CD4-positive, alpha-beta T cell treated with Interleukin-2 at 100 ng/mL for 4 hours (primary cell): ENCODE results near the gene PTGES.
"Not testable (repeated sequence)": the region's sequence is repeated elsewhere in the genome, so short reads cannot be mapped to it uniquely, and the experiment has no call there.

Source experiments
- DNase-seq: peaks from one replicate; pipeline ENCODE4 v3.0.0-alpha.2; 2020; ENCODE audit warnings: low spot score

Gene PTGES

GRCh38 chr9:129752900-129753729, at the start of gene PTGES:
TSS of gene PTGES (minus strand) at chr9:129753042. CDS start at chr9:129753012, 30 bp downstream.
- peak; percentile 39 for DNase-seq

- no peak for DNase-seq
These were observed 48.7 kb upstream of the PTGES start for GRCh38 chr9:129801504-129801903.

- DNase-seq = no peak
These were observed 46.1 kb upstream of the PTGES start for GRCh38 chr9:129798973-129799372.

DNA sequence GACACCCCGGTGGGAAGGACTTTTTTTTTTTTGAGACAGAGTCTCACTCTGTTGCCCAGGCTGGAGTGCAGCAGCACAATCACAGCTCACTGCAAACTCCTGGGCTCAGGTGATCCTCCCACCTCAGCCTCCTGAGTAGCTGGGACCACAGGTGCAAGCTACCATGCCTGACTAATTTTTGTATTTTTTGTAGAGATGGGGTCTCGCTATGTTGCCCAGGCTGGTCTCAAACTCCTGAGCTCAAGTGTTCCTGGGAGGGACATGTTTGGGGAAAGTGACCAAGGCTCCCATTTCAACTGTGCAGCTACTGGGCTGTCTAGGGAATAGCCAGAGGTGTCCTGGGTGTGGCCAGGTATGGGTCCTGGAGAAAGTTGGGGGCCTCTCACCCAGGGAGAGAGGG, 43.2 kb upstream of the PTGES start:
- not testable (repeated sequence) for DNase-seq

- DNase-seq = no peak
These were observed 41.7 kb upstream of the PTGES start for GRCh38 chr9:129794549-129794948.

GRCh38 chr9:129786481-129786880, 33.6 kb upstream of the PTGES start:
- no peak for DNase-seq

GRCh38 chr9:129785866-129786265, 33.0 kb upstream of the PTGES start:
- DNase-seq = no peak

GRCh38 chr9:129784970-129785369, 32.1 kb upstream of the PTGES start:
- DNase-seq = not testable (repeated sequence)

- DNase-seq = peak; percentile 84
These were observed 30.9 kb upstream of the PTGES start for GRCh38 chr9:129783516-129784361.

DNA sequence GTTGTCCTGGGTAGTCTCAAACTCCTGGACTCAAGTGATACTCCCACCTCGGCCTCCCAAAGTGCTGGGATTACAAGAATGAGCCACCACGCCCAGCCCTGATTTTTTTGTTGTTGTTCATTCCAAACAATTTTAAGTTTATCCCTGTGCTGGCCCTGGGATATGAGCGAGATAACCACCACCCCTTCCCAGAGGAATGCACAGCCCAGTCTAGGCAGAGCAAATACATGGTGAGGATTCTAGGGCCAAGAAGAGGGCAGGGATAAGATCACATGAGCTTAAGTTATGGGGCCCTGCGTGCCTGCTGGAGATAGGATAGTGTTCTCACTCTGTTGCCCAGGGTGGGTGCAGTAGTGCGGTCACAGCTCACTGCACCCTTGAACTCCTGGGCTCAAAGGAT, 29.1 kb upstream of the PTGES start:
- DNase-seq = no peak

DNA sequence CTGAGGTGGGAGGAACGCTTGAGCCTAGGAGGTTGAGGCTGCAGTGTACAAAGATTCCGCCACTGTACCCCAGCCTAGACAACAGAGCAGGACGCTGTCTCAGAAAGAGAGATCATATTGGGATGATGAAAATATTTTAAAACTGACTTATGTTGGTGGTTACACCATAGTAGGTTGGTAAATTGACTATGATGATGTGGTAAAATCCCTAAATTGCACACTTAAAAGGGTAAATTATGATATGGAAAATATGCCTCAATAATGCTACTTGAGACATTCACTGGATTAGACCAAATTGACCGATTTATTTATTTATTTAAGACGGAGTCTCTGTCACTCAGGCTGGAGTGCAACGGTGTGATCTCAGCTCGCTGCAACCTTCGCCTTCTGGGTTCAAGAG, 28.3 kb upstream of the PTGES start:
- no peak for DNase-seq

DNA sequence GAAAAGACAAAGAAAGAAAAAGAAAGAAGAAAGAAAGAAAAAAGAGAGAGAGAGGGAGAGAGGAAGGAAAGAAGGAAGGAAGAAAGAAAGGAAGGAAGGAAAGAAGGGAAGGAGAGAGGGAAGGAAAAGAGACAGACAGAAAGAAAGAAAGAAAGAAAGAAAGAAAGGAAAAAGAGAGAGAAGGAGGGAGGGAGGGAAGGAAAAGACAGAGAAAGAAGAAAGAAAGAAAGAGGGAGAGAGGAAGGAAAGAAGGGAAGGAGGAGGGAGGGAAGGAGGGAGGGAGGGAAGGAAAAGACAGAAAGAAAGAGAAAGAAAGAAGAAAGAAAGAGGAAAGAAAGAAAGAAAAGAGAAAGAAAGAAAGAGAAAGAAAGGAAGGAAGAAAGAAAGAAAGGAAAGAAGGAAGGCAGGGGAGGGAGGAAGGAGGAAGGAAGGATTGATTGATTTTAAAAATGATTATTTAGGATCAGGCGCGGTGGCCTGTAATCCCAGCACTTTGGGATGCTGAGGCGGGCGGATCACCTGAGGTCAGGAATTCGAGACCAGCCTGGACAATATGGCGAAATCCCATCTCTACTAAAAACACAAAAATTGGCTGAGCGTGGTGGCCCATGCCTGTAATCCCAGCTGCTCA, 26.8 kb upstream of the PTGES start:
- DNase-seq = no peak

- no peak for DNase-seq
These were observed 25.6 kb upstream of the PTGES start for GRCh38 chr9:129778469-129778868.

- no peak for DNase-seq
These were observed 24.9 kb upstream of the PTGES start for GRCh38 chr9:129777769-129778130.

DNA sequence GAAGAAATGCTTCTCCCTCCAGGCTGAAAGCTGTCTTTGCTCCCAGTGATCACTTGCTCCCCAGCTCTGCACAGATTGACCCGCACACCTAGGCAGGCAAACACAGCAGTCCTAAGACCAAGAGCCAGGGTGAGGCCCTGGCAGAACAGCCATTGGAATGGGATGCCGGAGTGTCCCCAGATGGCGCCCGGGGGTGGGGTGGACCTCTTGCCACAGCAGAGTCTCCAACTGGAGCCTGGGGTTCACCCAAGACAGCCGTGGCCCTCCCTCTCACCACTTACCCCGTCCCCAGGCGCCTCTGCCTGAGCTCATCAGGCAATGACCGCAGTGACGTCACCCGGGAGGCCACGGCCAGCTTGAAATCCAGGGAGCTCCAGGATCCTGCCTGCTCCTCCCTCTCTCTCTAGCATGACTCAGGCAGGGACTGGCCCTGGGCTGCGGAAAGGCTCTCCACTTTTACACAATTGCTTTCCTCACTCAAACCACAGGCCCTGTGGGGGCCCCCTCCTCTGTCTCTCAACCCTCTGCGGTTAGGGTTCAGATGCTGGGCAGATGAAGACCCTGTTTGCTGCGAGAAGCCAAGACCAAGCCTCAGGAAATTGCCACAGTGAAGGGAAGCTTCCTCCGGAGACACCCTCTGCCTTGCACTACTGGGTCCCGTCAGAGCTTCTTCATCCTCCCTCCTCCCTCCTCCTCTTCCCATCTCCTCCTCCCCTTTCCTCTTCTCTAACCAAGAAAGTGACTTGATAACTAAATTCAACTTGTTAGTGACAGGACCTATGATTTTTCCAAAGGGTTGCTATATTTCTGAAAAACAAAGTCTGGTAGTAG, 24.3 kb upstream of the PTGES start:
- peak; percentile 33 for DNase-seq

- DNase-seq = no peak
These were observed 23.7 kb upstream of the PTGES start for GRCh38 chr9:129776566-129776937.

GRCh38 chr9:129776096-129776495, 23.3 kb upstream of the PTGES start:
- DNase-seq = not testable (repeated sequence)

- DNase-seq = no peak
These were observed 22.6 kb upstream of the PTGES start for GRCh38 chr9:129775448-129775798.

- DNase-seq = no peak
These were observed 22.1 kb upstream of the PTGES start for GRCh38 chr9:129774791-129775447.

GRCh38 chr9:129773262-129774048, 20.6 kb upstream of the PTGES start:
- DNase-seq = peak; percentile 10

DNA sequence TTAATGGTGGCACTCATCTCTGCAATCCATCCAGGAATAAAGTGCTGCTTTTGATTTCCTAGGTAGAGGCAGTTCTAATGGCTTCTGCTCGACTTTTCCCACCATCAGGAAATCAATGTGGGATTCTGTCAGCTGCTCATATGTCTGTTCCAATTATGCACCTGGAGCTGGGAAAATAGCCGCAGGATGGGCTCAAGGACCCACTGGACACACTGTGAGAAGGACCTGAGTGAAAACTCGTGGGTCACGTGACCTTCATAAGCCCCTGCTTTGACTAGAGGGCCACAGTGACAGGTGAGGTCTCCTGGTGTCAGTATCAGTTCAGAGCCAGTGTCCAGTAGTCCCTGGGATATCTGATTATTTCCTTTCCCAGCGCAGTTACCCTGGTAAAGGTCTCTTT, 17.9 kb upstream of the PTGES start:
- no peak for DNase-seq
